ENCODE data around the gene RGN.

GRCh38 chrX:47098338-47099094 lies 20.3 kb downstream of the RGN start:
- TF ChIP-seq CTCF (IDR thresholded peaks at IDR 0.05; ENCODE audit: low read depth, low read length) (no peak), EZH2phosphoT487 (IDR thresholded peaks at IDR 0.05; ENCODE audit: low read depth) (no peak)
